HL-60 (cell line): ENCODE results near the gene SLC27A1.

Source experiments
- DNase-seq, 2 experiments: peaks; one replicate each; pipeline ENCODE4 v3.0.0-alpha.2; 2010 to 2020; ENCODE audit warnings: low read depth in 1 of 2, low spot score in 1 of 2
- H3K27ac ChIP-seq: fragments of 250-450 bp; sonication (Bioruptor Pico); replicated peaks from 2 replicates; pipeline ENCODE4 v1.5.1; 2020; ENCODE audit warnings: mild to moderate bottlenecking, moderate library complexity
- H3K27me3 ChIP-seq: fragments of 250-450 bp; sonication (Bioruptor Pico); 2 replicates; pipeline ENCODE4 v1.5.1; 2021; ENCODE audit warnings: mild to moderate bottlenecking, moderate library complexity; ENCODE audit not compliant: insufficient read depth, poor library complexity, severe bottlenecking
- H3K4me3 ChIP-seq: replicated peaks from 2 replicates; pipeline ENCODE4 v1.5.1; 2011; ENCODE audit warnings: mild to moderate bottlenecking, control low read depth, low read length; ENCODE audit not compliant: insufficient read depth
- GABPA ChIP-seq: IDR thresholded peaks from 2 replicates; pipeline ENCODE4 v1.6.1; 2012; ENCODE audit warnings: low read depth
- POLR2AphosphoS5 ChIP-seq: IDR thresholded peaks from 2 replicates; pipeline ENCODE4 v1.6.1; 2012; ENCODE audit warnings: low read depth
- SPI1 ChIP-seq: IDR thresholded peaks from 2 replicates; pipeline ENCODE4 v1.6.1; 2012; ENCODE audit warnings: low read depth, mild to moderate bottlenecking, borderline replicate concordance
- TF ChIP-seq, protein P1 (sequence below): IDR thresholded peaks from 2 replicates; pipeline ENCODE4 v1.6.1; 2012; ENCODE audit warnings: low read depth; ENCODE audit not compliant: insufficient replicate concordance
- TF ChIP-seq, protein P2 (sequence below): IDR thresholded peaks from one replicate; pipeline ENCODE4 v1.5.1; 2011; ENCODE audit warnings: low read length, control low read depth, inconsistent platforms; ENCODE audit not compliant: insufficient read depth

The SLC27A1 gene

DNA sequence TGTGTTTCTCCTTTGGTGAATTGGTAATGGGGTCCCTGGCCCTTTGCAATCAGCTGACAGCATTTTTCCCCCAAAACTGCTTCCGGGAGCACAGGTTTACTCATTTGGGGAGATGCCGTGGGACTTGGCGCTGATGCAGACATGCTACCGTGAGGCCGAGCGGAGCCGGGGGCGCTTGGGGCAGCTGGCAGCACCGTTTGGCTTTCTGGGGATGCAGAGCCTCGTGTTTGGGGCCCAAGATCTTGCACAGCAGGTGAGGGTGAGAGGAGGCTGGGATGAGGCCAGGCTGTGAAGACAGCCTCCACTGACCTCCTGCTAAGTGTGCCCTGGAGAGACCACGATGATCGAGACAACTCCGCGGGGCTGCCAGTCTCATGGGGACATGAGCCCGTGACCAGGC is 71.7 kb downstream of the SLC27A1 start:
- TF ChIP-seq POLR2AphosphoS5 (no peak), SPI1 (no peak), GABPA (no peak)
- TF ChIP-seq, protein P1, sequence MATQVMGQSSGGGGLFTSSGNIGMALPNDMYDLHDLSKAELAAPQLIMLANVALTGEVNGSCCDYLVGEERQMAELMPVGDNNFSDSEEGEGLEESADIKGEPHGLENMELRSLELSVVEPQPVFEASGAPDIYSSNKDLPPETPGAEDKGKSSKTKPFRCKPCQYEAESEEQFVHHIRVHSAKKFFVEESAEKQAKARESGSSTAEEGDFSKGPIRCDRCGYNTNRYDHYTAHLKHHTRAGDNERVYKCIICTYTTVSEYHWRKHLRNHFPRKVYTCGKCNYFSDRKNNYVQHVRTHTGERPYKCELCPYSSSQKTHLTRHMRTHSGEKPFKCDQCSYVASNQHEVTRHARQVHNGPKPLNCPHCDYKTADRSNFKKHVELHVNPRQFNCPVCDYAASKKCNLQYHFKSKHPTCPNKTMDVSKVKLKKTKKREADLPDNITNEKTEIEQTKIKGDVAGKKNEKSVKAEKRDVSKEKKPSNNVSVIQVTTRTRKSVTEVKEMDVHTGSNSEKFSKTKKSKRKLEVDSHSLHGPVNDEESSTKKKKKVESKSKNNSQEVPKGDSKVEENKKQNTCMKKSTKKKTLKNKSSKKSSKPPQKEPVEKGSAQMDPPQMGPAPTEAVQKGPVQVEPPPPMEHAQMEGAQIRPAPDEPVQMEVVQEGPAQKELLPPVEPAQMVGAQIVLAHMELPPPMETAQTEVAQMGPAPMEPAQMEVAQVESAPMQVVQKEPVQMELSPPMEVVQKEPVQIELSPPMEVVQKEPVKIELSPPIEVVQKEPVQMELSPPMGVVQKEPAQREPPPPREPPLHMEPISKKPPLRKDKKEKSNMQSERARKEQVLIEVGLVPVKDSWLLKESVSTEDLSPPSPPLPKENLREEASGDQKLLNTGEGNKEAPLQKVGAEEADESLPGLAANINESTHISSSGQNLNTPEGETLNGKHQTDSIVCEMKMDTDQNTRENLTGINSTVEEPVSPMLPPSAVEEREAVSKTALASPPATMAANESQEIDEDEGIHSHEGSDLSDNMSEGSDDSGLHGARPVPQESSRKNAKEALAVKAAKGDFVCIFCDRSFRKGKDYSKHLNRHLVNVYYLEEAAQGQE, result no peak
- TF ChIP-seq, protein P2, sequence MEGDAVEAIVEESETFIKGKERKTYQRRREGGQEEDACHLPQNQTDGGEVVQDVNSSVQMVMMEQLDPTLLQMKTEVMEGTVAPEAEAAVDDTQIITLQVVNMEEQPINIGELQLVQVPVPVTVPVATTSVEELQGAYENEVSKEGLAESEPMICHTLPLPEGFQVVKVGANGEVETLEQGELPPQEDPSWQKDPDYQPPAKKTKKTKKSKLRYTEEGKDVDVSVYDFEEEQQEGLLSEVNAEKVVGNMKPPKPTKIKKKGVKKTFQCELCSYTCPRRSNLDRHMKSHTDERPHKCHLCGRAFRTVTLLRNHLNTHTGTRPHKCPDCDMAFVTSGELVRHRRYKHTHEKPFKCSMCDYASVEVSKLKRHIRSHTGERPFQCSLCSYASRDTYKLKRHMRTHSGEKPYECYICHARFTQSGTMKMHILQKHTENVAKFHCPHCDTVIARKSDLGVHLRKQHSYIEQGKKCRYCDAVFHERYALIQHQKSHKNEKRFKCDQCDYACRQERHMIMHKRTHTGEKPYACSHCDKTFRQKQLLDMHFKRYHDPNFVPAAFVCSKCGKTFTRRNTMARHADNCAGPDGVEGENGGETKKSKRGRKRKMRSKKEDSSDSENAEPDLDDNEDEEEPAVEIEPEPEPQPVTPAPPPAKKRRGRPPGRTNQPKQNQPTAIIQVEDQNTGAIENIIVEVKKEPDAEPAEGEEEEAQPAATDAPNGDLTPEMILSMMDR, result no peak
- H3K4me3 ChIP-seq, result no peak overlapping the region
- no peak overlapping the region for H3K27ac ChIP-seq
- no peaks in the 10 kb centered on the region for H3K27me3 ChIP-seq
- DNase-seq, result no peak

DNA sequence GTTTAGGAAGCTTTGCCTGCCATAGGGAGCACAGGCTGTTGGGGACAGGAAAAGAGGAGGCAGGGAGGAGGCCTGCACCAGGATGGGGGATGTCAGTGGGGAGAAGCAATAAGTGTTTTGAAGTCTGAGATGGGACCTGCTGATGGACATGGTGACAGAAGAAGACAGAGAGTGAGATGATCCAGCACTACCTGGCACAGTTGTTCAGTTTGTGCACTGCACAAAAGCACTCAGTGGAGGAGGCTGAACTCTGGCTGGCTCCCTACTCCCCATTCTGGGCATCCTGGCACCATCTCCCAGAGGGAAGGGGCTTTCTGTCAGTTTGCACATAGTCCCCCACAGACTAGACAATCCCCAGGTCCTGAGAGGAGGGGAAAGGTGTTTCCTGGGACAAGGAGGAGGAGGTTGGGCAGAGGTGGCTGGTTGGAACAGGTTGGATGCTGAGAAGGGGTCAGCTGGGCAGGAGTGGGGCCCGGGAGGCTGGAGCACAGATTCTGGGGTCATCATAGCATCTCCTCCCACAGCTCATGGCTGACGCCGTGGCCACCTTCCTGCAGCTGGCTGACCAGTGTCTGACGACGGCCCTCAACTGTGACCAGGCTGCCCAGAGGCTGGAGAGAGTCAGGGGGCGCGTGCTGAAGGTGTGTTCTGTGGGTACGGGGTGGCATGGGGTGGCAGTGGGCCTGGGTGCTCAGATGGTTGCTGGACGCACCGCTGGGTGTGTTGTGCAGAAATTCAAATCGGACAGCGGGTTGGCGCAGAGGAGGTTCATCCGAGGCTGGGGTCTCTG is 72.7 kb downstream of the SLC27A1 start:
- no peaks in the 10 kb centered on the region for H3K27me3 ChIP-seq
- no peak for TF ChIP-seq POLR2AphosphoS5
- TF ChIP-seq, protein P2, result no peak
- TF ChIP-seq, protein P1, result no peak

DNA sequence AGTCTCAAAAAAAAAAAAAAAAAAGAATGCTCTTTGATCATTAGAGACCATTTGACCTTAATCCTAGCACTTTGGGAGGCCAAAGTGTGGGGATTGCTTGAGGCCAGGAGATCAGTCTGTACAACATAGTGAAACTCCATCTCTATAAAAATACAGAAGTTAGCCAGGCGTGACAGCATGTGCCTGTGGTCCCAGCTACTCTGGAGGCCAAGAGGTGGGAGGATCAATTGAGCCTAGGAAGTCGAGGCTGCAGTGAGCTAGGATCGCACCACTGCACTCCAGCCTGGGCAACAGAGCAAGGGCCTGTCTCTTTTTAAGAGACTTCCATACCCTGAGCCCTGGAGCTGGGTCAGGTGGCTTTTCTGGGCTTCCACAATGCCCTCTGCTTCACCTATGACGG is 73.7 kb downstream of the SLC27A1 start:
- no peak overlapping the region for H3K27ac ChIP-seq
- TF ChIP-seq, protein P1, result no peak
- TF ChIP-seq GABPA (no peak), POLR2AphosphoS5 (no peak), SPI1 (no peak)
- TF ChIP-seq, protein P2, result no peak
- no peak for DNase-seq
- H3K4me3 ChIP-seq, result no peak overlapping the region
- no peaks in the 10 kb centered on the region for H3K27me3 ChIP-seq

More for the DNA sequence above, 72.7 kb downstream of the SLC27A1 start:
- no peak for DNase-seq
- no peak overlapping the region for H3K27ac ChIP-seq
- no peak overlapping the region for H3K4me3 ChIP-seq
